RWPE2 (cell line): ENCODE data around the gene SNAP91.
"Not testable (repeated sequence)": the region's sequence is repeated elsewhere in the genome, so short reads cannot be mapped to it uniquely, and the experiment has no call there.

Source experiments
- ATAC-seq: fragments of 200-7000 bp; cut with Tn5 transposase; 3 replicates; pipeline ENCODE4 v1.9.1; 2021; ENCODE audit warnings: low read depth
- DNase-seq: peaks from one replicate; pipeline ENCODE4 v3.0.0-alpha.2; 2020; ENCODE audit warnings: low spot score
- H3K27ac ChIP-seq: fragments of 450-650 bp; 2 replicates; pipeline ENCODE4 v1.5.1; 2017; ENCODE audit warnings: mild to moderate bottlenecking; ENCODE audit not compliant: poor library complexity, severe bottlenecking
- H3K27me3 ChIP-seq: fragments of 250-450 bp; sonication (Bioruptor Pico); 2 replicates; pipeline ENCODE4 v1.5.1; 2021; ENCODE audit warnings: mild to moderate bottlenecking, moderate library complexity; ENCODE audit not compliant: insufficient read depth, poor library complexity, severe bottlenecking
- H3K36me3 ChIP-seq: fragments of 250-450 bp; sonication (Bioruptor Pico); 2 replicates; pipeline ENCODE4 v1.5.1; 2020; ENCODE audit warnings: low read depth, mild to moderate bottlenecking, moderate library complexity
- H3K4me1 ChIP-seq: fragments of 250-450 bp; sonication (Bioruptor Pico); 2 replicates; pipeline ENCODE4 v1.5.1; 2021; ENCODE audit warnings: mild to moderate bottlenecking, moderate library complexity; ENCODE audit not compliant: insufficient read depth, poor library complexity, severe bottlenecking
- H3K4me3 ChIP-seq: fragments of 250-450 bp; sonication (Bioruptor Pico); 2 replicates; pipeline ENCODE4 v1.5.1; 2021; ENCODE audit warnings: mild to moderate bottlenecking, moderate library complexity; ENCODE audit not compliant: severe bottlenecking
- H3K9me3 ChIP-seq: fragments of 250-450 bp; sonication (Bioruptor Pico); 2 replicates; pipeline ENCODE4 v1.5.1; 2021; ENCODE audit warnings: mild to moderate bottlenecking, moderate library complexity; ENCODE audit not compliant: severe bottlenecking
- CTCF ChIP-seq: fragments of 450-650 bp; IDR thresholded peaks from one replicate; pipeline ENCODE4 v1.5.1; 2017; ENCODE audit warnings: mild to moderate bottlenecking, moderate library complexity; ENCODE audit not compliant: poor library complexity, severe bottlenecking

SNAP91 gene

DNA sequence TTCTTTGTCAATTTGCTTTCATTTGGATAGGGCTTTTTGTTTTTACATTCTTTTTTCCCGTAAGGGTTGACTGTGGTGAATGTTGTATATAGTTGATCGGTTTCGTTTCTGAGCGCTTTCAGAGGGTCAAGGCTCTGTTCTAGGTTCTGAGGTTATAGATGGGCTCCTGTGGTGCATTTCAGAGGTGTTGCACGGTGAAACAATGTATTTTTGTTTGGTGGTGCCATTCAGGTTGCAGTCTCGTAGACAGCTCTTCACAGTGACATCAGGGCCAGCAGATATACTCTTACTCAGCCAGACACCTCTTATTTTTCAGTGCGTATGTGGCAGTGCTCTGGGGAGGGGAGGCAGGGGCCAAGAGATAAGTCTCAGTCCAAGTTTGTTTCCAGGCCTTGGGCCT lies 72.1 kb downstream of the SNAP91 start:
- no peak for DNase-seq

DNA sequence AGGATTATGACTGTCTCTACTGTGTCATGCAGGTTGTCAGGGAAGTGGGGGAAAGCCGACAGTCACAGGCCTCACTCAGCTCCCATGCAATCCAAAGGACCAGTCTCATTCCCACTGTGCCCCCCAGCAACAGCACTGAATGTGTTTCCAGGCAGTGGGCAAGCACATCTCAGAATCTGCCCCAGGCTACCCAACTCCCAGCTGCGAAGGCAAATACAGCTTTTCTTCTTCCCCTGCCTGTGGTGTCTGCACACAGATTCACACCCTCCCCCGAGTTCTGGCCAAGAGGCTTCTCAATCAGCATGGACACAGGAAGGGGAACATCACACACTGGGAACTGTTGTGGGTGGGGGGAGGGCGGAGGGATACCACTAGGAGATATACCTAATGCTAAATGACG lies 75.3 kb downstream of the SNAP91 start:
- no peaks in the 10 kb centered on the region for H3K4me1 ChIP-seq
- no peak for TF ChIP-seq CTCF
- no peak overlapping the region for H3K4me3 ChIP-seq
- H3K27ac ChIP-seq: no peak overlapping the region
- H3K27me3 ChIP-seq: peaks cover 4% of the 10 kb centered on the region
- H3K9me3 ChIP-seq: no peaks in the 10 kb centered on the region
- no peak for DNase-seq
- no peak for ATAC-seq
- H3K36me3 ChIP-seq: no peaks in the 10 kb centered on the region

More for the DNA sequence above, 72.1 kb downstream of the SNAP91 start:
- TF ChIP-seq CTCF: no peak
- Histone ChIP-seq H3K4me3 (no peak overlapping the region), H3K9me3 (no peaks in the 10 kb centered on the region), H3K4me1 (no peaks in the 10 kb centered on the region), H3K27ac (no peak overlapping the region), H3K27me3 (peaks cover 4% of the 10 kb centered on the region), H3K36me3 (no peaks in the 10 kb centered on the region)
- no peak for ATAC-seq

DNA sequence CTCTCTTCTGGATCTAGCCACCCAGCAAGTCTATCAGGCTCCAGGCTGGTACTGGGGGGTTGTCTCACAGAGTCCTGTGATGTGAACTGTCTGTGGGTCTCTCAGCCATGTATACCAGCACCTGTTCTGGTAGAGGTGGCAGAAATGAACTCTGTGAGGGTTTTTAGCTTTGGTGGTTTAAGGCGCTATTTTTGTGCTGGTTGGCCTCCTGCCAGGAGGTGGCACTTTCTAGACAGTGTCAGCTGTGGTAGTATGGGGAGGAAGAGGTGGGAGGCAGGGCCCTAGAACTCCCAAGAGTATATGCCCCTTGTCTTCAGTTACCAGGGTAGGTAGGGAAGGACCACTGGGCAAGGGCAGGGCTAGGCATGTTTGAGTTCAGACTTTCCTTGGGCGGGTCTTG lies 75.8 kb downstream of the SNAP91 start:
- ATAC-seq (no peak), DNase-seq (no peak)
- Histone ChIP-seq H3K27me3 (peaks cover 4% of the 10 kb centered on the region), H3K36me3 (no peaks in the 10 kb centered on the region), H3K4me1 (no peaks in the 10 kb centered on the region), H3K4me3 (no peak overlapping the region), H3K27ac (no peak overlapping the region), H3K9me3 (no peaks in the 10 kb centered on the region)
- no peak for TF ChIP-seq CTCF

DNA sequence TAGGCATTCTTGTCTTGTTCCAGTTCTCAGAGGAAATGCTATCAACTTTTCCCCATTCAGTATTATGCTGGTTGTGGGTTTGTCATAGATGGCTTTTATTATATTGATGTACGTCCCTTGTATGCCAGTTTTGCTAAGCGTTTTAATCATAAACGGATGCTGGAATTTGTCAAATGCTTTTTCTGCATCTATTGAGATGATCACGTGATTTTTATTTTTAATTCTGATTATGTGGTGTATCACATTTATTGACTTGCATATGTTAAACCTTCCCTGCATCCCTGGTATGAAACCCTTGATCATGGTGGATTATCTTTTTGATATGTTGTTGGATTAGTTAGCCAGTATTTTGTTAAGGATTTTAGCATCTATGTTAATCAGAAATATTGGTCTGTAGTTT lies 79.0 kb downstream of the SNAP91 start:
- not testable (repeated sequence) for DNase-seq, H3K4me1 ChIP-seq, H3K4me3 ChIP-seq, H3K36me3 ChIP-seq, H3K9me3 ChIP-seq, H3K27ac ChIP-seq, ATAC-seq, H3K27me3 ChIP-seq

DNA sequence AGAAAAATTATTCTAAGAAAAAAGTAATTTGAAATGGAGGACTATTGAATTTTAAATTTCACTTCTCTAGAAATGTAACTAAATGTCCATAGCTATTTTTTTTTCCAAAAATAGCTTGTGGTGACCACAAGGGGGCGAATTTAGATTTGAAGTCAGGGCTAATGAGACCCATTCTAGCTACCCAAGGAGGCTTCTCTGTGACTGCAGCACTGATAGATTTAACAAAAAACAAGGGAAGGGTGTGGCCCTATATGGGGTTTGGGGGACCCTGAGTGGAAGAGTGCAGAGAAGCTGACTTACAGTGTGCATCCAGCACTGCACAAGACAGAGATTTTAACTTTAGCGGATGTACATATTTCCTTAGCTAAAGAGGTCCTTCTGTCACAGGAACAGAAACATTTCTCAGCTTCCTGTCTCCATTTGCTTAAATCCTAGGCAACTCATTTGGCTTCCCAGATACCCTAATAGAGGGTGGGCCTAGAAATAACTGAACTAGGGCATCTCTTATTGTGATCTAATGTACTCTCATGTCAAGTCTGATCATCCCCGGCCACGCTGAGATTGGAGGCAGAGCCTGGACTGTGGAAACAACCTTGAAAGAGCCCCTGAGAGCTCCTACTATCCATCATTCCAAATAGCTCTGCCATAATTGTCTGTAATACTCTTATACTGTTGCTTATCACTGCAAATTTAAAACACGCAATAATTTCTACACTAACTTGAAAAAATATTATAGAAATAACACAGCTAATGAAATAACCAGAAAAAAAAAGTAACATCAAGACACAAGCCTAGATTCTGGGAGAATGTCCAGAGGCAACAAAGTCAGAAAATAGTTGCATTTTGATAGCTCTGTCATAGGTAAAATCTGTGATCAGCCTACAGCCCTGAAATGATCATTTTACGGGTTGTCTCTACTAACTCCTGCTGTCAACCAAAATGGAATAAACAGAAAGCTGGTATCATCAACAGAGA lies 93.6 kb downstream of the SNAP91 start:
- no peaks in the 10 kb centered on the region for H3K36me3 ChIP-seq
- TF ChIP-seq CTCF: peak; percentile 77
- H3K4me1 ChIP-seq: no peaks in the 10 kb centered on the region
- H3K9me3 ChIP-seq: no peaks in the 10 kb centered on the region
- ATAC-seq (peak; percentile 38; the same call in 1 of the 3 replicates), DNase-seq (no peak)
- H3K4me3 ChIP-seq: no peak overlapping the region
- peaks cover 14% of the 10 kb centered on the region for H3K27me3 ChIP-seq
- no peak overlapping the region for H3K27ac ChIP-seq
